GM10266 (cell line): ENCODE measurements around the gene ZNF385D.

Source experiments
- DNase-seq: peaks from one replicate; pipeline ENCODE4 v3.0.0; 2012; ENCODE audit errors: extremely low spot score
- TF ChIP-seq, protein P1 (sequence below): IDR thresholded peaks from 2 replicates; pipeline ENCODE4 v1.5.1; 2012; ENCODE audit warnings: mild to moderate bottlenecking, low read depth; ENCODE audit not compliant: control insufficient read depth, insufficient read depth; ENCODE audit errors: missing control alignments

The ZNF385D gene

DNA sequence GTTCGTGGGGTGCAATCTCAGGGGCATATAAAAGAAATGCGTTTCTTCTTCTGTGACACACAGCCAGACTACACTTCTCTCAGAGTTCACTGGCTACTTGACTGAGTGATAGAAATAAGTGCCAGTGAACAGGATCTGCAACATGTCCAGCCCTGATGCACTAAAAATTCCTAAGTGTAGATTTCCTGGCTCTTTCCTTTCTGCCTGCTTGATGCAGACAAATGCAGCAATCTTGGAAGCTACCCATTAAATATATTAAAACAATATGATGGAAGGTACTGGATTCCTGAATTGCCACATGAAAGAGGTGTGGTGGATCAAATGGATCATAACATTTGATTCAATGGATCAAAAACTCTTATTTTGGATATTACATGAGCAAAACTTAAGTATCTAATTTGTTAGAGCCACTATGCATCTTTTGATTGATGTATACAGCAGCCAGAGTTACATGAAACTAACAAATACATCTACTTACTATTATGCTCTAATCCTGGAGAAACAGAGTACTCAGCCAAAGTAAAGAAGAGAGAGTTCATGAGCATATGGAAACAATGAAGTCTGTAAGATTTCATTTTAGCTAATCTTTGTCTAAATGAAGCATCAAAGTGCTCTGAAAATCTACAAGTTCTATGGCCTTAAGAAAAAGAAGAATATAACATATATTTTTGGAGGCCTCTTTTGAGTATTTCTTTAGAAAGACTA is 222.6 kb downstream of the ZNF385D start:
- TF ChIP-seq, protein P1, sequence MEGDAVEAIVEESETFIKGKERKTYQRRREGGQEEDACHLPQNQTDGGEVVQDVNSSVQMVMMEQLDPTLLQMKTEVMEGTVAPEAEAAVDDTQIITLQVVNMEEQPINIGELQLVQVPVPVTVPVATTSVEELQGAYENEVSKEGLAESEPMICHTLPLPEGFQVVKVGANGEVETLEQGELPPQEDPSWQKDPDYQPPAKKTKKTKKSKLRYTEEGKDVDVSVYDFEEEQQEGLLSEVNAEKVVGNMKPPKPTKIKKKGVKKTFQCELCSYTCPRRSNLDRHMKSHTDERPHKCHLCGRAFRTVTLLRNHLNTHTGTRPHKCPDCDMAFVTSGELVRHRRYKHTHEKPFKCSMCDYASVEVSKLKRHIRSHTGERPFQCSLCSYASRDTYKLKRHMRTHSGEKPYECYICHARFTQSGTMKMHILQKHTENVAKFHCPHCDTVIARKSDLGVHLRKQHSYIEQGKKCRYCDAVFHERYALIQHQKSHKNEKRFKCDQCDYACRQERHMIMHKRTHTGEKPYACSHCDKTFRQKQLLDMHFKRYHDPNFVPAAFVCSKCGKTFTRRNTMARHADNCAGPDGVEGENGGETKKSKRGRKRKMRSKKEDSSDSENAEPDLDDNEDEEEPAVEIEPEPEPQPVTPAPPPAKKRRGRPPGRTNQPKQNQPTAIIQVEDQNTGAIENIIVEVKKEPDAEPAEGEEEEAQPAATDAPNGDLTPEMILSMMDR: no peak
- no peak for DNase-seq

DNA sequence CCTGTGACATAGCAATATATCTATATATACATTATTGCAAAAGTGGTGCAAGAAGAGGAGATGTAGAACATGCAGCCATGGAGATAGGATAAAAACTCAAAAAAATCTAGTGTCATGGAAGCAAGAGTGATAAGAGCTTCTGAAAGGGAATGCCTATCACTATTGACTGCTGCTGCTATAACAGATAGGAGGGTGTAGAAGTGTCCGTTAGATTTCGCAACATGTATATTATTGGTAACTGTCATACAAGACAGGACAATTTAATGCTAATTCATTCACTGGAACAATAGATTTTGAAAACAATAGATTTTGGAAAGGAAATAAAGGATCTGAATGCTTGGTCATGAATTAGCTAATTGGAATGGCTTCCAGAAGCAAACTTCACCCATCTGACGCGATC is 224.5 kb downstream of the ZNF385D start:
- TF ChIP-seq, protein P1: no peak
- no peak for DNase-seq

DNA sequence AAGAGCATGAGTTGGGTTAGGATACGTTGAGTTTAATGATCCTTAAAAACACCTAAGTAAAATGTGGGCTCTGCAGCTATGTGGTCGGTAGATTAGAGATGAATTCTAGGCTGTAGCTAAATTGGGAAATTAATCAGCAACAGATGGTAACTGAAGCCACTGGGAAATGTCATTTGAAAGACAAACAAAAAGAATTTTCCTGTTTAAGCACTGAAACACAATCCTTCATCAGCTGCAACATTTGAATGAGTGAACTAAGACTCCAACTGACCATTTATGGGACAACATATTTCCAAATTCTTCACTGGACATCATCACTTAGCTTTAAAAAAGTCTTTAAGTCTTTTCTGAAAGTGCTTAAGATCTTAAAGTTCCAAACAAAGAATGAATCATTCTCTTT is 226.9 kb downstream of the ZNF385D start:
- TF ChIP-seq, protein P1: no peak
- DNase-seq: no peak

DNA sequence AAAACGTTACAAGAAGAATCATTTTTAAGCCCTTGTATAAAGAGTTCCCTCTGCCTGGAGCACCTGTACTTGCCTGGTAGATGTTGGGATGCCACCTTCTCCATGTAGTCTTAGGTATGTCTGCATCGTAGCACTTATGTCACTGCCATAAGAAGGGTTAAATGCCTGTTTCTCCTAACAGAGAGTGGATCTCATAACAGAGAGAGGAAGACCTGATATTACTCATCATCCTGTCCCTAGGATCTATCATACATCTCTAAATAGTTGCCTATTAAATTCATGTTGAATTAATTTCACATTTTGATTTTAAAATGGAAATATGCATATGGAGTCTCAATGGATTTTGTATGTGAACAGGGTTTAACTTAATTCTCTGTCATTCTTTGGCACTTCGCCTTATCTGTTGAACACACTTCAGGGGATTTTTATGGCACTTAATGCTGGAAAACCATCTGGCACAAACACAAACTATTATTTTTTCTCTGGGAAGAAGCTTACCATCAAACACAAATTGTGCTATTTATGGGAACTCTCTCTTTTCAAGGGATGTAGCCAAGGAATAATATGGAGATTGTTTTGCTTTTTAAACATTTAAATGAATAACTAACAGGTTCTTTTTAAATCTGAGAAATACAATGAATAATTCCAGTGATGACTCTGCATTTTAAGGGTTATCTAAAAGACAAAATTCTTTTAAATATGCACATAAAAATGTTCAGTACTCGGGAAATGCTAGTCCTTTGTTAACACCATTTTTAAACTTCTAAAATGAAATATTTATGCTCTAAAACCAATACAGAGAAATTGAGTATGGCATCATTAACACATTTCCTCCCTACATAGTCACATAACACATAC is 230.7 kb downstream of the ZNF385D start:
- TF ChIP-seq, protein P1: no peak
- DNase-seq: no peak

DNA sequence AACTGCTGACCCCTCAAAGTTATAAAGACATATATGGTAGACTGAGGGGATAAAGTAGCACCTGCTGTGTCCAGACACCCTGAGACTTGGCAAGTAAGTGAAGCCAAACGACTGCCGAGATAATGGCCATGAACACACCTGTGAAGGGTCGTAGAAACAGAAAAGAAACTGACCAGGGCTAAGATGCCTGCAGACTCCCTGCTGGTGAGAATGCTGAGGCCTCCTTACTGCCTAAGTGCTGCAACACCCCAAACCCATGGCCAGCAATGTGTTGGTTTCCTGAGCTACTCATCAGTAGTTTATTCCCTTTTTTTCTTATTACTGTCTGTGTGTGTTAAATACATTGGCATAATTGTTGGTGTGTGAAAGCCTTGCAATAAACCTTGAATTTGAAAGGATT is 233.8 kb downstream of the ZNF385D start:
- no peak for DNase-seq
- TF ChIP-seq, protein P1: no peak

DNA sequence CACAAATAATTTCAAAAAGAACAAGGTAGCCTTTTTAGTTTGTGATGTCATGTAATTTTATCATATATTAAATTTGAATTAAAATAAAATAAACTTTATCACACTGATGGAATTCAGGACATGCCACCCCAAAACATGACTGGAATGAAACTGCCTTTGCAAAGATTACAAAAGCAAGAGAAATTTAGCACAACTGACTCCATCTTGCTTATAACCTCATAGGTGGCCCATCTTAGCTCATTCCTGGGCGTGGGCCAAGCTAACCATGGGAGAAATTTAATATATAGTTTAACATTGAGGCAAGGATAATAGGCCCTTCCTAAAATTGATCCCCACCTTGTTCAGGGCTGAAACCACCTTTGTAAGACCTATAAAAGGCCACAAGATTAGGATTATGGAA is 235.6 kb downstream of the ZNF385D start:
- TF ChIP-seq, protein P1: no peak
- DNase-seq: no peak
